Measurements from ENCODE around the gene MTRR. TPM values are rescaled to one million over a fixed set of nuclear protein-coding genes. Genes with fewer than 3 reads are reported as not detected.

Gene MTRR
- total and polyA plus RNA-seq, 5 donors from 2014 or later: 39.1 to 101 (median 55.8) TPM

DNA sequence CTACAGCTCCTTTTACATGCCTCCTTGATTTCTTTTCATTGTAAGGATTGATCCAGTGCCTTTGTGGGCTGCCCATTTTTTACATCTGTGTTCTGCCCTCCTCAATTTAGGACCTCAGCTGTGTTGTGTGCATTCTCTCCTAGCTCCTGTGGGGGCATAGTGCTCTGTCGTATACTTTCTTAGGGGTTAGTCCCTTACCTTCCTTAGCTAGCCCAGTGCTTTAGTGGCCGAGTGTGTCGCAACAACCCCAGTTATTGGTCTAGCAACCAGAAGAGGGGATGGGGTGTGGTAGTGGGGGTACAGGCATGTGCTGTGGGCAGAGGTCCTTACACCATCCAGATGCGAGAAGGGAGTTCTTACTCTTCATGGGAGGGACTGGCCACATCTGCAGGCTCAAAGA is 12.1 kb downstream of the MTRR start:
- Mint-ChIP-seq H3K36me3 (peaks cover 50% of the 10 kb centered on the region), H3K4me3 (peak overlapping the region in 1 of 4 donors; percentile 60), H3K27ac (peak overlapping the region in 2 of 3 donors; percentile 36 to 80), H3K4me1 (peaks cover 18 to 58% (median 38%) of the 10 kb centered on the region in 4 donors), H3K27me3 (no peaks in the 10 kb centered on the region), H3K9me3 (no peaks in the 10 kb centered on the region)
- peaks cover 24% of the 10 kb centered on the region for H3K4me1 ChIP-seq (ENCODE audit: control insufficient read depth, insufficient read depth, low read length, poor library complexity, severe bottlenecking)
- no peak for DNase-seq
- no peak overlapping the region for H3K4me3 ChIP-seq (ENCODE audit: low read depth, low read length)
- H3K27me3 ChIP-seq (ENCODE audit: control insufficient read depth, insufficient read depth, low read length): no peaks in the 10 kb centered on the region
- H3K27ac ChIP-seq (ENCODE audit: insufficient read depth, low read length, poor library complexity, severe bottlenecking): no peak overlapping the region
- peaks cover 95% of the 10 kb centered on the region for H3K36me3 ChIP-seq (ENCODE audit: control insufficient read depth, insufficient read depth, low read length)
- H3K9me3 ChIP-seq (ENCODE audit: control insufficient read depth in 2 of 2, low read length in 2 of 2): no peaks in the 10 kb centered on the region
- ATAC-seq (ENCODE audit: low read depth in 2 of 2): no peak

DNA sequence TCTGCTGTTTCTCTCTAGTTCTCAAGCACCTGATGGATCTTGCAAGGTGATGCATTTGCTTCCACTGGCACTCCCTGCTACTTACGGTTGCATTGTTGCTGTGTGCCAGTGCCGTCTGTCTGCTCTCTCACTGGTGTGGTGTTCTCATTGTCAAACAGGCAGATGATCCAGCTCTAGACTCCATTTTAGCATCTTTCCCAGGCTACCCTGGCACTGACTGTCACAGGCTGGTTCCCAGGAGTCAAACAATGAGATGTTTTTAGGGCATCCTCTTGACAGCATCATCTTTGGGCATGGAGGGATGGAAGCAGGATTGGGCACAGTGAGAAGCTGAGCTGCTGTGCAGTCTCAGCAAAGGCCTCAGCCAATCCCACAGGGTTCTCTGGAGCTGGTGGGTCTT is 12.9 kb downstream of the MTRR start:
- Histone ChIP-seq H3K27ac (ENCODE audit: insufficient read depth, low read length, poor library complexity, severe bottlenecking) (no peak overlapping the region), H3K4me3 (ENCODE audit: low read depth, low read length) (no peak overlapping the region), H3K27me3 (ENCODE audit: control insufficient read depth, insufficient read depth, low read length) (no peaks in the 10 kb centered on the region), H3K4me1 (ENCODE audit: control insufficient read depth, insufficient read depth, low read length, poor library complexity, severe bottlenecking) (peaks cover 19% of the 10 kb centered on the region), H3K9me3 (ENCODE audit: control insufficient read depth in 2 of 2, low read length in 2 of 2) (no peaks in the 10 kb centered on the region), H3K36me3 (ENCODE audit: control insufficient read depth, insufficient read depth, low read length) (peaks cover 95% of the 10 kb centered on the region)
- Mint-ChIP-seq H3K27me3 (no peaks in the 10 kb centered on the region), H3K36me3 (peaks cover 50% of the 10 kb centered on the region), H3K4me1 (peaks cover 17 to 53% (median 33%) of the 10 kb centered on the region in 4 donors), H3K9me3 (no peaks in the 10 kb centered on the region), H3K4me3 (no peak overlapping the region), H3K27ac (peak overlapping the region in 2 of 3 donors; percentile 20 to 80)
- DNase-seq: no peak
- no peak for ATAC-seq (ENCODE audit: low read depth in 2 of 2)

DNA sequence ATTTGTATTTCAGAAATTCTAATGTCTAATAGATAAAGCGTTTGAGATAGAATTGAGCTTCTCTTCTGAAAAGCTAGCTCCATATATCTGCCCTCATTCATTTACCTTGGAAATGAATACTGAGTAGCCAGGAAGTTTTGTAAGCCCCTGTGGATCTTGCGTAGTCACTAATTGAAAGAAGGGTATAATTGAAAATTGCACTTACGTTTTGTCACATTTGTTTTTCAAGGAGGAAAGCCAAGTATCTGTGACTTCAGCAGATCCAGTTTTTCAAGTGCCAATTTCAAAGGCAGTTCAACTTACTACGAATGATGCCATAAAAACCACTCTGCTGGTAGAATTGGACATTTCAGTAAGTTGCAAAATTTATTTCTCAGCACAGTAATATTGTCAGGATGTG is 14.0 kb downstream of the MTRR start:
- Mint-ChIP-seq H3K36me3 (peaks cover 47% of the 10 kb centered on the region), H3K27ac (peak overlapping the region in 2 of 3 donors; percentile 17 to 43)

DNA sequence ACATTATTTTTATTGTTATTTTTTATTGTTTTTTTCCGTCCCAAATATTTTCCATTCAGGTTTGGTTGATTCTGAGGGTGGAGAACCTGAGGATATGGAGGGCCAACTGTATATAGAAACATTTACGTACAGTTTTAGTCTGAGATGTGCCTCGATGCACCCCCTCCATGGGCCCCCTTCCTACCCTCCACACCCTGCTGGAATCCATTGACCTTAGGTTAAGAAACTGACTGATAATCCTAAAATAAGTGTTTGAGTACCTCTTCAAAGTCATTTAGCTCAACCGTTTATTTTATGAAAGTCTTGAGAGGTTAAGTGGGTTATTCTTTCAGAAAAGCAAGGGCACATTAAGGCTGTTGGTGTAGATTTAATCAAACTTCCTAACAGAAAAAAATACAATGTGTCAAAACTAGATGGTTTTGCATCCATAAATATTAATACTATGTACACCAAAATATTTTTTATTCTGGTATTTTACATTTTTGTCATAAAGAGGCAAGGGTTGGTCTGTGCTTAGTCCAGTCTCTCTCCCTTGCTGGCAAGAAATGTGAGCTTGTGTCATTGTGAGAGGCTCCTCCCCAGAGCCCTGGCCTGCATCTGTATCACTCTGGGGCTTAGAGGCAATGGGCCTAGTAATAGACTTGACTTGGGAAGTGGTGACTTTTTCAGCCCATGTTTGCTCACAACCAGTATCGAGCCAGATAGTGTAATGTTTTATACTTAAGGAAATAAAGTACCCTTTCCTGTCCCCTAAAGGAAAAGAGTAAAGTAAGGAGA is 15.7 kb downstream of the MTRR start:
- peaks cover 14 to 37% (median 21%) of the 10 kb centered on the region in 4 donors for H3K4me1 Mint-ChIP-seq
- H3K4me3 Mint-ChIP-seq: no peak overlapping the region
- peaks cover under 1% of the 10 kb centered on the region for H3K4me1 ChIP-seq (ENCODE audit: control insufficient read depth, insufficient read depth, low read length, poor library complexity, severe bottlenecking)
- H3K9me3 Mint-ChIP-seq: no peaks in the 10 kb centered on the region
- H3K4me3 ChIP-seq (ENCODE audit: low read depth, low read length): no peak overlapping the region
- peaks cover 86% of the 10 kb centered on the region for H3K36me3 ChIP-seq (ENCODE audit: control insufficient read depth, insufficient read depth, low read length)
- ATAC-seq (ENCODE audit: low read depth in 2 of 2) (no peak), DNase-seq (no peak)
- H3K27ac Mint-ChIP-seq: peak overlapping the region in 2 of 3 donors; percentile 2 to 62
- no peaks in the 10 kb centered on the region for H3K9me3 ChIP-seq (ENCODE audit: control insufficient read depth in 2 of 2, low read length in 2 of 2)
- no peaks in the 10 kb centered on the region for H3K27me3 ChIP-seq (ENCODE audit: control insufficient read depth, insufficient read depth, low read length)
- H3K27ac ChIP-seq (ENCODE audit: insufficient read depth, low read length, poor library complexity, severe bottlenecking): no peak overlapping the region
- H3K27me3 Mint-ChIP-seq: no peaks in the 10 kb centered on the region
- peaks cover 48% of the 10 kb centered on the region for H3K36me3 Mint-ChIP-seq

More for the DNA sequence above, 14.0 kb downstream of the MTRR start:
- no peak overlapping the region for H3K4me3 Mint-ChIP-seq
- H3K4me1 ChIP-seq (ENCODE audit: control insufficient read depth, insufficient read depth, low read length, poor library complexity, severe bottlenecking): peaks cover 11% of the 10 kb centered on the region
- H3K4me3 ChIP-seq (ENCODE audit: low read depth, low read length): no peak overlapping the region
- H3K27ac ChIP-seq (ENCODE audit: insufficient read depth, low read length, poor library complexity, severe bottlenecking): no peak overlapping the region
- peaks cover 21 to 50% (median 30%) of the 10 kb centered on the region in 4 donors for H3K4me1 Mint-ChIP-seq
- H3K27me3 ChIP-seq (ENCODE audit: control insufficient read depth, insufficient read depth, low read length): no peaks in the 10 kb centered on the region
- peaks cover 85% of the 10 kb centered on the region for H3K36me3 ChIP-seq (ENCODE audit: control insufficient read depth, insufficient read depth, low read length)
- ATAC-seq (ENCODE audit: low read depth in 2 of 2) (no peak), DNase-seq (no peak)
- no peaks in the 10 kb centered on the region for H3K27me3 Mint-ChIP-seq
- H3K9me3 ChIP-seq (ENCODE audit: control insufficient read depth in 2 of 2, low read length in 2 of 2): no peaks in the 10 kb centered on the region
- no peaks in the 10 kb centered on the region for H3K9me3 Mint-ChIP-seq

DNA sequence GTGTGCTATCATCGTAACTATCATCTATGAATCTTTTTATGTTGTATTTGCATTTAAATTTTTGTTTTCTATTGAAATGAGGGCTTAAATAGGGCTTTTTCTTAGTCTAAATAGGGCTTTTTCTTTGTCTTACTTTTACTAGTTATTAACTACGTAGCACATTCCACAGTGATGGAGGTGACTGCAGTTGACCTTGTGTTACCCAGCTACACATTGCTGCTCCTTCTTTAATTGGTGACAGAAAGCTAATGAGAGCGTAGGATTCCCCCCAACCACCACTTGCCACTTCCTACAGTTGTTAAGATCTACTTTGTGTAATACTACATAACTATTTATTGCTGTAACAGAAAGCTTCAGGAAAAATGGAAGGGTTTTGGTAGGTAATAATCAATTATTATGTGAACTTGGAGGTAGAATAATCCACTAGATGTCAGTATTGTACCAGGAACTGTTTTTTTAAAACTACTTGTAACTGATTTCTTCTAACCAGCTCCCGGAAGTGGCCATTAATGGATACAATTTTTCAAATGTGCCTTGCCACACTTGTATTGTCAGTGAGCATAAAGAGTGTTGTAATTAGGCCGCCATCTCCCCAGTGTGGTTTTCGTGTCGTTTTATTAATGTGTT is 18.0 kb downstream of the MTRR start:
- Mint-ChIP-seq H3K36me3 (peaks cover 47% of the 10 kb centered on the region), H3K27ac (peak overlapping the region in 1 of 3 donors; percentile 30), H3K9me3 (no peaks in the 10 kb centered on the region), H3K27me3 (no peaks in the 10 kb centered on the region), H3K4me3 (no peak overlapping the region), H3K4me1 (peaks cover 7 to 21% (median 14%) of the 10 kb centered on the region in 4 donors)
- Histone ChIP-seq H3K4me3 (ENCODE audit: low read depth, low read length) (no peak overlapping the region), H3K27me3 (ENCODE audit: control insufficient read depth, insufficient read depth, low read length) (no peaks in the 10 kb centered on the region), H3K27ac (ENCODE audit: insufficient read depth, low read length, poor library complexity, severe bottlenecking) (no peak overlapping the region), H3K4me1 (ENCODE audit: control insufficient read depth, insufficient read depth, low read length, poor library complexity, severe bottlenecking) (no peaks in the 10 kb centered on the region), H3K36me3 (ENCODE audit: control insufficient read depth, insufficient read depth, low read length) (peaks cover 82% of the 10 kb centered on the region), H3K9me3 (ENCODE audit: control insufficient read depth in 2 of 2, low read length in 2 of 2) (no peaks in the 10 kb centered on the region)
- peak in 1 of 2 donors; percentile 52 for ATAC-seq (ENCODE audit: low read depth in 2 of 2)
- peak in 2 of 3 donors; percentile 56 for DNase-seq

DNA sequence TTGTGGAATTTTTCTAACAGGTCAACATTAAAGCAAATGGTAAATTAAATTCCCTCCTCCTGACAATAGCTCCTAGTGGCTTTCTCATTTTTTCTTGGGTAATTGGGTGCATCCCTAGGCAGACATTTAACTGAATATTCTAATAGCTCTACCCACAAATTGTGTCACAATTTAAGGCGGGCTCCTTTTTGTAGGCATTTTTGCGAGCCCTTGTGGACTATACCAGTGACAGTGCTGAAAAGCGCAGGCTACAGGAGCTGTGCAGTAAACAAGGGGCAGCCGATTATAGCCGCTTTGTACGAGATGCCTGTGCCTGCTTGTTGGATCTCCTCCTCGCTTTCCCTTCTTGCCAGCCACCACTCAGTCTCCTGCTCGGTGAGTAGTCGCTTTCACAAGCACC is 20.0 kb downstream of the MTRR start:
- Histone ChIP-seq H3K4me1 (ENCODE audit: control insufficient read depth, insufficient read depth, low read length, poor library complexity, severe bottlenecking) (no peaks in the 10 kb centered on the region), H3K36me3 (ENCODE audit: control insufficient read depth, insufficient read depth, low read length) (peaks cover 83% of the 10 kb centered on the region), H3K9me3 (ENCODE audit: control insufficient read depth in 2 of 2, low read length in 2 of 2) (no peaks in the 10 kb centered on the region), H3K27ac (ENCODE audit: insufficient read depth, low read length, poor library complexity, severe bottlenecking) (no peak overlapping the region), H3K4me3 (ENCODE audit: low read depth, low read length) (no peak overlapping the region), H3K27me3 (ENCODE audit: control insufficient read depth, insufficient read depth, low read length) (no peaks in the 10 kb centered on the region)
- no peak for ATAC-seq (ENCODE audit: low read depth in 2 of 2)
- H3K27ac Mint-ChIP-seq: no peak overlapping the region
- DNase-seq: no peak
- H3K4me3 Mint-ChIP-seq: no peak overlapping the region
- H3K36me3 Mint-ChIP-seq: peaks cover 61% of the 10 kb centered on the region
- no peaks in the 10 kb centered on the region for H3K27me3 Mint-ChIP-seq
- peaks cover 6 to 22% (median 9%) of the 10 kb centered on the region in 4 donors for H3K4me1 Mint-ChIP-seq
- H3K9me3 Mint-ChIP-seq: no peaks in the 10 kb centered on the region

DNA sequence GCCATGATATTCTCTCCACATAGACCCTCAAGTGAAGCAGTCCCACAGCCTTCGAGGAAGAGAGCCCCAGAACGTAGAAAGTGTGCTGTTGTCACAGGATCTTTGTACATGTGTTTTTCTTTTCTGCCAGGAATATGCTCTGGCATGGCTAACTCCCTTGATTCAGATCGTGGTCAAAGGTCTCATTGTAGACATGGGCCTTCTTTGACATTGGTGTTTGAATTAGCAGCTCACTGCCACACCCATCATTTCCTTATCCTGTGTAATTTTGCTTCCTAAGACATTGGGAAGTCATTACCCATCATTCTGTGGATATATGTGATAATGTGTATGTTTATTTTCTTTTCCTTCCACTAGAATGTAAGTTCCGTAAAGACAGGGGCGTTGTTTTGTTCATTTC is 25.5 kb downstream of the MTRR start:
- Histone ChIP-seq H3K27ac (ENCODE audit: insufficient read depth, low read length, poor library complexity, severe bottlenecking) (no peak overlapping the region), H3K27me3 (ENCODE audit: control insufficient read depth, insufficient read depth, low read length) (no peaks in the 10 kb centered on the region), H3K9me3 (ENCODE audit: control insufficient read depth in 2 of 2, low read length in 2 of 2) (no peaks in the 10 kb centered on the region), H3K36me3 (ENCODE audit: control insufficient read depth, insufficient read depth, low read length) (peaks cover 95% of the 10 kb centered on the region), H3K4me1 (ENCODE audit: control insufficient read depth, insufficient read depth, low read length, poor library complexity, severe bottlenecking) (no peaks in the 10 kb centered on the region), H3K4me3 (ENCODE audit: low read depth, low read length) (no peak overlapping the region)
- Mint-ChIP-seq H3K4me1 (peaks cover 0 to 34% (median 5%) of the 10 kb centered on the region in 4 donors), H3K9me3 (no peaks in the 10 kb centered on the region), H3K4me3 (no peak overlapping the region), H3K27ac (peak overlapping the region in 2 of 3 donors; percentile 14 to 64), H3K27me3 (no peaks in the 10 kb centered on the region), H3K36me3 (peaks cover 66% of the 10 kb centered on the region)
- no peak for DNase-seq
- no peak for ATAC-seq (ENCODE audit: low read depth in 2 of 2)

Data from CD4-positive, CD25-positive, alpha-beta regulatory T cell (primary cell).